ENCODE data around the gene NXT2.
"Not testable (repeated sequence)": the region's sequence is repeated elsewhere in the genome, so short reads cannot be mapped to it uniquely, and the experiment has no call there.

Gene NXT2

GRCh38 chrX:109536439-109537323 is at the start of gene NXT2:
TSS of gene NXT2 (plus strand) at chrX:109536844. CDS start at chrX:109537007, 163 bp downstream.
- DNase-seq, result peak; percentile 82

GRCh38 chrX:109487640-109488039 is 49.0 kb upstream of the NXT2 start:
- no peak for DNase-seq

GRCh38 chrX:109489174-109489573 is 47.5 kb upstream of the NXT2 start:
- no peak for DNase-seq

- DNase-seq, result no peak
Measured at GRCh38 chrX:109498434-109498833, 38.2 kb upstream of the NXT2 start.

GRCh38 chrX:109501176-109501575 is 35.5 kb upstream of the NXT2 start:
- DNase-seq, result no peak

GRCh38 chrX:109508915-109509314 is 27.7 kb upstream of the NXT2 start:
- DNase-seq, result no peak

- no peak for DNase-seq
Measured at GRCh38 chrX:109511113-109511512, 25.5 kb upstream of the NXT2 start.

GRCh38 chrX:109519001-109519400 is 17.6 kb upstream of the NXT2 start:
- no peak for DNase-seq

- DNase-seq, result no peak
Measured at GRCh38 chrX:109533005-109533404, 3.6 kb upstream of the NXT2 start.

- DNase-seq, result no peak
Measured at GRCh38 chrX:109533631-109534030, 3.0 kb upstream of the NXT2 start.

GRCh38 chrX:109534933-109535332 is 1.7 kb upstream of the NXT2 start:
- no peak for DNase-seq

GRCh38 chrX:109535578-109535977 is 1.1 kb upstream of the NXT2 start:
- no peak for DNase-seq

GRCh38 chrX:109537324-109537665 is 651 bp downstream of the NXT2 start:
- no peak for DNase-seq

- DNase-seq, result not testable (repeated sequence)
Measured at GRCh38 chrX:109539007-109539406, 2.4 kb downstream of the NXT2 start.

GRCh38 chrX:109553862-109554261 is 17.2 kb downstream of the NXT2 start:
- DNase-seq, result no peak

- not testable (repeated sequence) for DNase-seq
Measured at GRCh38 chrX:109576083-109576482, 39.4 kb downstream of the NXT2 start.

- no peak for DNase-seq
Measured at GRCh38 chrX:109577055-109577454, 40.4 kb downstream of the NXT2 start.

GRCh38 chrX:109578916-109579315 is 42.3 kb downstream of the NXT2 start:
- DNase-seq, result no peak

- DNase-seq, result no peak
Measured at GRCh38 chrX:109585488-109585887, 48.8 kb downstream of the NXT2 start.

GRCh38 chrX:109590176-109590575 is 53.5 kb downstream of the NXT2 start:
- DNase-seq, result no peak

Data from NK-92 treated with Interleukin-12 subunit alpha and Interleukin-12 subunit beta, amount 100 ng/mL, for 24 hours (cell line).